NCI-H226 (cell line): ENCODE data around the gene DHH.
"Not testable (repeated sequence)": the region's sequence is repeated elsewhere in the genome, so short reads cannot be mapped to it uniquely, and the experiment has no call there.

Experiments
- DNase-seq: peaks from one replicate; pipeline ENCODE4 v3.0.0-alpha.2; 2015

DHH gene

GRCh38 chr12:49094160-49094974 lies at the start of gene DHH:
Gene DHH (minus strand): TSS chr12:49094801. CDS start chr12:49094512, 289 bp downstream.
- DNase-seq, result no peak

GRCh38 chr12:49144384-49144783 lies 49.8 kb upstream of the DHH start:
- no peak for DNase-seq

GRCh38 chr12:49138999-49139398 lies 44.4 kb upstream of the DHH start:
- DNase-seq, result no peak

GRCh38 chr12:49138587-49138986 lies 44.0 kb upstream of the DHH start:
- no peak for DNase-seq

GRCh38 chr12:49137476-49137875 lies 42.9 kb upstream of the DHH start:
- DNase-seq, result no peak

GRCh38 chr12:49136997-49137396 lies 42.4 kb upstream of the DHH start:
- not testable (repeated sequence) for DNase-seq

- no peak for DNase-seq
Measured at GRCh38 chr12:49133590-49133989, 39.0 kb upstream of the DHH start.

GRCh38 chr12:49133014-49133413 lies 38.4 kb upstream of the DHH start:
- peak; percentile 5 for DNase-seq

GRCh38 chr12:49131894-49132461 lies 37.4 kb upstream of the DHH start:
- DNase-seq, result no peak

- peak; percentile 85 for DNase-seq
Measured at GRCh38 chr12:49131051-49131893, 36.7 kb upstream of the DHH start, which contains the start of gene TUBA1B. Gene TUBA1B (minus strand): TSS chr12:49131395. CDS start chr12:49131300, 95 bp downstream.

GRCh38 chr12:49130151-49131050 lies 35.8 kb upstream of the DHH start:
- DNase-seq, result peak; percentile 94

- peak; percentile 25 for DNase-seq
Measured at GRCh38 chr12:49129332-49130150, 34.9 kb upstream of the DHH start.

GRCh38 chr12:49127971-49128370 lies 33.4 kb upstream of the DHH start:
- DNase-seq, result not testable (repeated sequence)

GRCh38 chr12:49126852-49127763 lies 32.5 kb upstream of the DHH start:
- no peak for DNase-seq

- DNase-seq, result peak; percentile 58
Measured at GRCh38 chr12:49121047-49121696, 26.6 kb upstream of the DHH start.

- no peak for DNase-seq
Measured at GRCh38 chr12:49111206-49111605, 16.6 kb upstream of the DHH start.

GRCh38 chr12:49110464-49111155 lies 16.0 kb upstream of the DHH start, which contains the start of gene LMBR1L:
Gene LMBR1L (minus strand): TSS chr12:49110847. CDS start chr12:49110555, 292 bp downstream.
- peak; percentile 95 for DNase-seq

GRCh38 chr12:49109641-49110463 lies 15.3 kb upstream of the DHH start:
- no peak for DNase-seq
